ENCODE data around the gene SHB.

DNA sequence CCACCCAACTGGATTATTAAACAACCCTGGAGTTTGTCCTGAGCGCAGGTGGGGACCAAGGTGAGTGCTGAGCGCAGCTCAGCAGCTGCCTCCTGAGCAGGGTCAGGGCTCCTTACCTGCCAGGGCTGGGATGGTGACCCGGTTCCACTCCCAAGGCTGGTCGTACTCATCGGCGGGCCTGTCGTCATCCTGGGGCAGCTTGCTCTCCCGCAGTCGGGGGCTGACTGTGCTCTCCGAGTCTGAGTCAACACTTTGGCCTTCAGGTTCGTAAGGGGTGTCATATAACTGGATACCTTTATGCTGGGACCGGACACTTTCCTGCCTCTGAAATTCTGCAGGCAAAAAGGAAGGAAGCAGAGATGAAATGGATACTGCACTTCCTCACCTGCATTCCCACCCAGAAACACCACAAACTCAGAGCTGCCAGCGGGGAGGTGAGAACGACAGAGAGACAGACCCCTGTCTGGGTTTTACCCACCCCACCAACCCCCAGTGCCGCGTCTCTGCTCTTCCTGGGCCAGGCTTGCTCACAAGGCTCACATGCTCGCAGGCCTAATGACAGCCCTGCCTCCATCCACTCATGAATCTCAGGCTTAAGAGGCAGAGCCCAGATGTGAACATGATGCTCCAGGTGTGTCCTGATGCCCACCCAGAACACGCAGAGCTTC is 94.4 kb downstream of the SHB start:
- TF ChIP-seq, protein P1, sequence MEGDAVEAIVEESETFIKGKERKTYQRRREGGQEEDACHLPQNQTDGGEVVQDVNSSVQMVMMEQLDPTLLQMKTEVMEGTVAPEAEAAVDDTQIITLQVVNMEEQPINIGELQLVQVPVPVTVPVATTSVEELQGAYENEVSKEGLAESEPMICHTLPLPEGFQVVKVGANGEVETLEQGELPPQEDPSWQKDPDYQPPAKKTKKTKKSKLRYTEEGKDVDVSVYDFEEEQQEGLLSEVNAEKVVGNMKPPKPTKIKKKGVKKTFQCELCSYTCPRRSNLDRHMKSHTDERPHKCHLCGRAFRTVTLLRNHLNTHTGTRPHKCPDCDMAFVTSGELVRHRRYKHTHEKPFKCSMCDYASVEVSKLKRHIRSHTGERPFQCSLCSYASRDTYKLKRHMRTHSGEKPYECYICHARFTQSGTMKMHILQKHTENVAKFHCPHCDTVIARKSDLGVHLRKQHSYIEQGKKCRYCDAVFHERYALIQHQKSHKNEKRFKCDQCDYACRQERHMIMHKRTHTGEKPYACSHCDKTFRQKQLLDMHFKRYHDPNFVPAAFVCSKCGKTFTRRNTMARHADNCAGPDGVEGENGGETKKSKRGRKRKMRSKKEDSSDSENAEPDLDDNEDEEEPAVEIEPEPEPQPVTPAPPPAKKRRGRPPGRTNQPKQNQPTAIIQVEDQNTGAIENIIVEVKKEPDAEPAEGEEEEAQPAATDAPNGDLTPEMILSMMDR (IDR thresholded peaks at IDR 0.05) = no peak
- no peak for TF ChIP-seq POLR2AphosphoS5 (IDR thresholded peaks at IDR 0.05)
- no peak for TF ChIP-seq POLR2A (IDR thresholded peaks at IDR 0.05)

Measured in prostate gland (tissue), 2 donors.